ENCODE data around the gene MECP2.

- TF ChIP-seq, protein P1, sequence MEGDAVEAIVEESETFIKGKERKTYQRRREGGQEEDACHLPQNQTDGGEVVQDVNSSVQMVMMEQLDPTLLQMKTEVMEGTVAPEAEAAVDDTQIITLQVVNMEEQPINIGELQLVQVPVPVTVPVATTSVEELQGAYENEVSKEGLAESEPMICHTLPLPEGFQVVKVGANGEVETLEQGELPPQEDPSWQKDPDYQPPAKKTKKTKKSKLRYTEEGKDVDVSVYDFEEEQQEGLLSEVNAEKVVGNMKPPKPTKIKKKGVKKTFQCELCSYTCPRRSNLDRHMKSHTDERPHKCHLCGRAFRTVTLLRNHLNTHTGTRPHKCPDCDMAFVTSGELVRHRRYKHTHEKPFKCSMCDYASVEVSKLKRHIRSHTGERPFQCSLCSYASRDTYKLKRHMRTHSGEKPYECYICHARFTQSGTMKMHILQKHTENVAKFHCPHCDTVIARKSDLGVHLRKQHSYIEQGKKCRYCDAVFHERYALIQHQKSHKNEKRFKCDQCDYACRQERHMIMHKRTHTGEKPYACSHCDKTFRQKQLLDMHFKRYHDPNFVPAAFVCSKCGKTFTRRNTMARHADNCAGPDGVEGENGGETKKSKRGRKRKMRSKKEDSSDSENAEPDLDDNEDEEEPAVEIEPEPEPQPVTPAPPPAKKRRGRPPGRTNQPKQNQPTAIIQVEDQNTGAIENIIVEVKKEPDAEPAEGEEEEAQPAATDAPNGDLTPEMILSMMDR (IDR thresholded peaks at IDR 0.05; ENCODE audit: insufficient read depth, low read length) = no peak
- no peak for TF ChIP-seq POLR2AphosphoS5 (IDR thresholded peaks at IDR 0.05; ENCODE audit: low read depth)
- TF ChIP-seq REST (IDR thresholded peaks at IDR 0.05; ENCODE audit: insufficient replicate concordance, low read depth) = no peak
Observed at GRCh38 chrX:154033848-154034247, 63.7 kb downstream of the MECP2 start.
